Measurements from ENCODE around the gene TMC5. TPM values are rescaled to one million over a fixed set of nuclear protein-coding genes. Genes with fewer than 3 reads are reported as not detected.

TMC5 gene
- total RNA-seq, 2 donors from 2014 or later, result 1.3 to 2.2 TPM

DNA sequence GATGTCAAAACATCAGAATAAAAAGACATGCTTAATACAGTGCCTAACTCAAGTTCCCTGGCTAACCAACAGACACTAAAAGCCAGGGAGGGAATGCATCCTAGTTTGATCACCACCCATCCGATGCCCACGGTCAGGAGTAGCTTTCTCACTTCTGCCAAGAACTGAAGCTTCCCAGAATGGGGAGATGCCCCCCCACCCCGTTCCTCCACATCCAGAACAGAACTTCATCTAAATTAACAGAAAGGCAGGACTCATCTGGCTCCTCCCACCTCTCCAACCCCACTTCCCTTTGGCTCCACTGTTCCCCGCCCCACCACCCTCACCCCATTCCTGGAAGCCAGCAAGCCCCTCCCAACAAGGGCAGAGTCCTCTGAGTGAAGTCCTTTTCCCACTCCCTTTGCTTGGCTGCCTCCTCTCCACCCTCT lies 70.5 kb downstream of the TMC5 start:
- Histone ChIP-seq H3K36me3 (ENCODE audit: control insufficient read depth, insufficient read depth, low read length) (no peaks in the 10 kb centered on the region), H3K9me3 (ENCODE audit: control insufficient read depth, low read length) (peaks cover 11% of the 10 kb centered on the region), H3K4me3 (ENCODE audit: low read length) (no peak overlapping the region), H3K9ac (ENCODE audit: extremely low read depth, low read length, poor library complexity, severe bottlenecking) (no peak overlapping the region), H3K4me1 (ENCODE audit: control insufficient read depth, insufficient read depth, low read length) (no peaks in the 10 kb centered on the region), H3K27me3 (ENCODE audit: control insufficient read depth, insufficient read depth, low read length, poor library complexity, severe bottlenecking) (no peaks in the 10 kb centered on the region), H3K27ac (ENCODE audit: low read depth, low read length) (no peak overlapping the region)
- Mint-ChIP-seq H3K4me1 (peaks cover 19% of the 10 kb centered on the region), H3K9me3 (peaks cover 22% of the 10 kb centered on the region), H3K27me3 (ENCODE audit: insufficient read depth) (no peaks in the 10 kb centered on the region), H3K4me3 (no peak overlapping the region), H3K27ac (peak overlapping the region; percentile 91), H3K36me3 (ENCODE audit: low read depth) (peaks cover 3% of the 10 kb centered on the region)
- 60 to 71% methylated on average over 3 to 4 of the region's 4 CpGs for WGBS, 2 experiments (ENCODE audit: insufficient coverage in 1 of 2, insufficient read length in 1 of 2)
- TF ChIP-seq, protein P1, sequence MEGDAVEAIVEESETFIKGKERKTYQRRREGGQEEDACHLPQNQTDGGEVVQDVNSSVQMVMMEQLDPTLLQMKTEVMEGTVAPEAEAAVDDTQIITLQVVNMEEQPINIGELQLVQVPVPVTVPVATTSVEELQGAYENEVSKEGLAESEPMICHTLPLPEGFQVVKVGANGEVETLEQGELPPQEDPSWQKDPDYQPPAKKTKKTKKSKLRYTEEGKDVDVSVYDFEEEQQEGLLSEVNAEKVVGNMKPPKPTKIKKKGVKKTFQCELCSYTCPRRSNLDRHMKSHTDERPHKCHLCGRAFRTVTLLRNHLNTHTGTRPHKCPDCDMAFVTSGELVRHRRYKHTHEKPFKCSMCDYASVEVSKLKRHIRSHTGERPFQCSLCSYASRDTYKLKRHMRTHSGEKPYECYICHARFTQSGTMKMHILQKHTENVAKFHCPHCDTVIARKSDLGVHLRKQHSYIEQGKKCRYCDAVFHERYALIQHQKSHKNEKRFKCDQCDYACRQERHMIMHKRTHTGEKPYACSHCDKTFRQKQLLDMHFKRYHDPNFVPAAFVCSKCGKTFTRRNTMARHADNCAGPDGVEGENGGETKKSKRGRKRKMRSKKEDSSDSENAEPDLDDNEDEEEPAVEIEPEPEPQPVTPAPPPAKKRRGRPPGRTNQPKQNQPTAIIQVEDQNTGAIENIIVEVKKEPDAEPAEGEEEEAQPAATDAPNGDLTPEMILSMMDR (conservative IDR thresholded peaks at IDR 0.05), result no peak
- peak; percentile 89 for DNase-seq

DNA sequence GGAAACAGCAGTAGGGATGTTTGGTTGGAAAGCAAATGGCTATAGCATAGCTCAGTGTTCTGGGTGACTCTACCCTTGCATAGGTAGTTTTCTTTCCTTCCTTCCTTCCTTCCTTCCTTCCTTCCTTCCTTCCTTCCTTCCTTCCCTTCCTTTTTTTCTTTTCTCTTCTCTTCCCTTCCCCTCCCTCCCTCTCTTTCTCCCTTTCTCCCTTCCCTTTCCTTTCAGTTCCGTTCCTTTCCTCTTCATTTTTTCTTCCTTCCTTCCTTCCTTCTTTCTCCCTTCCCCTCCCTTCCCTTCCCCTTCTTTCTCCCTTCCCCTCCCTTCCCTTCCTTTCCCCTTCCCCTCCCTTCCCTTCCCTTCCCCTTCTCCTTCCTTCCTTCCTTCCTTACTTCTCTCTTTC lies 72.9 kb downstream of the TMC5 start:
- Histone ChIP-seq H3K4me3 (ENCODE audit: low read length) (no peak overlapping the region), H3K27ac (ENCODE audit: low read depth, low read length) (no peak overlapping the region), H3K9ac (ENCODE audit: extremely low read depth, low read length, poor library complexity, severe bottlenecking) (no peak overlapping the region), H3K36me3 (ENCODE audit: control insufficient read depth, insufficient read depth, low read length) (no peaks in the 10 kb centered on the region), H3K27me3 (ENCODE audit: control insufficient read depth, insufficient read depth, low read length, poor library complexity, severe bottlenecking) (no peaks in the 10 kb centered on the region), H3K9me3 (ENCODE audit: control insufficient read depth, low read length) (peaks cover 6% of the 10 kb centered on the region), H3K4me1 (ENCODE audit: control insufficient read depth, insufficient read depth, low read length) (no peaks in the 10 kb centered on the region)
- 82 to 88% methylated on average over 1 of the region's 1 CpG for WGBS, 2 experiments (ENCODE audit: insufficient coverage in 1 of 2, insufficient read length in 1 of 2)
- peaks cover 19% of the 10 kb centered on the region for H3K4me1 Mint-ChIP-seq
- peaks cover 16% of the 10 kb centered on the region for H3K9me3 Mint-ChIP-seq
- H3K27me3 Mint-ChIP-seq (ENCODE audit: insufficient read depth), result no peaks in the 10 kb centered on the region
- peaks cover 3% of the 10 kb centered on the region for H3K36me3 Mint-ChIP-seq (ENCODE audit: low read depth)
- H3K27ac Mint-ChIP-seq, result no peak overlapping the region
- DNase-seq, result no peak
- TF ChIP-seq, protein P1 (conservative IDR thresholded peaks at IDR 0.05), result no peak
- H3K4me3 Mint-ChIP-seq, result no peak overlapping the region

DNA sequence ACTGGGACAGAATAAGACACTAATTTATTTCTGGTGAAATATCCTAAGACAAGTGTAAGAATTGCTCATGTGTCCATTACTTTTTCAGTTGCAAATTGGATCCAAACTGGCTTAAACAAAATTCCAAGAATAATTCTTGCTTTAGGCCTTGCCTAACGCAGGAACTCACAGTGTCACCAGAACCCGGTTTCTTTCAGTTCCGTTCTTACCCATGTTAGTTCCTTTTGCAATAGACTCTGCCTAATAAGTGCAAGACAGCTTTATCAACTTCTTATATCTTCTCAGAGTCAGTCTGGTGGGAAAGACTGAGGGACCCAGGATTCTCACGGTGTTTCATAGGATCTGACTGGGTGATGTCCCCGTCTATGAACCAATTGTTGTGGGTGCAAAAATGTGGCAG lies 79.5 kb downstream of the TMC5 start:
- Mint-ChIP-seq H3K36me3 (ENCODE audit: low read depth) (peaks cover 24% of the 10 kb centered on the region), H3K27me3 (ENCODE audit: insufficient read depth) (no peaks in the 10 kb centered on the region), H3K27ac (no peak overlapping the region), H3K9me3 (no peaks in the 10 kb centered on the region), H3K4me1 (peaks cover under 1% of the 10 kb centered on the region), H3K4me3 (no peak overlapping the region)
- H3K9ac ChIP-seq (ENCODE audit: extremely low read depth, low read length, poor library complexity, severe bottlenecking), result no peak overlapping the region
- H3K27ac ChIP-seq (ENCODE audit: low read depth, low read length), result no peak overlapping the region
- no peak overlapping the region for H3K4me3 ChIP-seq (ENCODE audit: low read length)
- WGBS, 2 experiments (ENCODE audit: insufficient coverage in 1 of 2, insufficient read length in 1 of 2), result 74 to 78% methylated on average over 5 of the region's 5 CpGs
- DNase-seq, result no peak
- no peaks in the 10 kb centered on the region for H3K4me1 ChIP-seq (ENCODE audit: control insufficient read depth, insufficient read depth, low read length)
- peaks cover 18% of the 10 kb centered on the region for H3K36me3 ChIP-seq (ENCODE audit: control insufficient read depth, insufficient read depth, low read length)
- TF ChIP-seq, protein P1 (conservative IDR thresholded peaks at IDR 0.05), result no peak
- no peaks in the 10 kb centered on the region for H3K9me3 ChIP-seq (ENCODE audit: control insufficient read depth, low read length)
- H3K27me3 ChIP-seq (ENCODE audit: control insufficient read depth, insufficient read depth, low read length, poor library complexity, severe bottlenecking), result no peaks in the 10 kb centered on the region

Data from endodermal cell (in vitro differentiated cells).